ENCODE measurements around the gene ICAM1.

GRCh38 chr19:10327793-10328192 is 56.9 kb downstream of the ICAM1 start:
- no peak for TF ChIP-seq CTCF (IDR thresholded peaks at IDR 0.05)
- no peak for TF ChIP-seq POLR2A (IDR thresholded peaks at IDR 0.05)
- TF ChIP-seq EP300 (IDR thresholded peaks at IDR 0.05) = no peak
